ENCODE results near the gene CCDC177. TPM values are rescaled to one million over a fixed set of nuclear protein-coding genes. Genes with fewer than 3 reads are reported as not detected.

Gene CCDC177
- total RNA-seq, 1 experiment from 2014 or later: 0.09 TPM

- H3K9me3 ChIP-seq (ENCODE audit: low read depth, low read length, poor library complexity, severe bottlenecking): no peaks in the 10 kb centered on the region
- no peak for DNase-seq (ENCODE audit: low spot score)
- no peaks in the 10 kb centered on the region for H3K36me3 ChIP-seq (ENCODE audit: insufficient read depth, low read length, poor library complexity, severe bottlenecking)
- no peak overlapping the region for H3K4me3 ChIP-seq (ENCODE audit: low read depth, low read length, poor library complexity, severe bottlenecking)
- ChIA-PET CTCF (no interaction called here), POLR2A (ENCODE audit: low non-redundant PET) (no interaction called here)
- H3K4me1 ChIP-seq (ENCODE audit: insufficient read depth, low read length, poor library complexity, severe bottlenecking): peaks cover 4% of the 10 kb centered on the region
- no TSS peak for BruUV-seq (replicated peaks)
- peaks cover 2% of the 10 kb centered on the region for H3K27me3 ChIP-seq (replicated peaks; ENCODE audit: insufficient read depth, low read depth, low read length, poor library complexity)
- TF ChIP-seq EZH2 (IDR thresholded peaks at IDR 0.05; ENCODE audit: borderline replicate concordance, low read depth, low read length, poor library complexity, severe bottlenecking) (no peak), CTCF (conservative IDR thresholded peaks at IDR 0.05; ENCODE audit: low read depth, low read length) (no peak)
- intact Hi-C loops (cut with micrococcal nuclease; ENCODE audit: unreplicated experiment): no loop called here
- H3K27ac ChIP-seq (ENCODE audit: low read depth, low read length, poor library complexity, severe bottlenecking): no peak overlapping the region
Observed at GRCh38 chr14:69551511-69551910, 23.2 kb downstream of the CCDC177 start.

DNA sequence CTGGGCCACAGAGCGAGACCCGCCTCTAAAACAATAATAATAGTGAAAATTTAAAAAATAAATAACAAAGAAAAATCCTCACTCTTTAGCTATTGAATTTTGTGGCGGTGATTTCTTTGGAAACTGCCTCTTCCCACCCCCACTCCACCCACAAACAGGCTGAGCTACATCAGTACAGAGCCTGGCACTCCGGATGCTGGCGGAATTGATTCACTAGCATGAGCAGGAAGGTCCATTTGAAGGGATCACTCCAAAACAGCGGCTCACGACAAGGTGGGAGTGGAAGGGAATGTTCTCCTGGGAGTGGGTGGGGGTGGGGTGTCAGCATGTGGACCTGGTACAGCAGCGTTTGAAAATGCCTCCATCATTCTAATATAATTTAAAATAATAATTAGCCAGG, 26.1 kb downstream of the CCDC177 start:
- intact Hi-C loops (cut with micrococcal nuclease; ENCODE audit: unreplicated experiment): no loop called here
- Histone ChIP-seq H3K4me3 (ENCODE audit: low read depth, low read length, poor library complexity, severe bottlenecking) (peak overlapping the region; percentile 30), H3K27me3 (replicated peaks; ENCODE audit: insufficient read depth, low read depth, low read length, poor library complexity) (peaks cover 10% of the 10 kb centered on the region), H3K4me1 (ENCODE audit: insufficient read depth, low read length, poor library complexity, severe bottlenecking) (peaks cover 4% of the 10 kb centered on the region), H3K27ac (ENCODE audit: low read depth, low read length, poor library complexity, severe bottlenecking) (no peak overlapping the region), H3K36me3 (ENCODE audit: insufficient read depth, low read length, poor library complexity, severe bottlenecking) (no peaks in the 10 kb centered on the region), H3K9me3 (ENCODE audit: low read depth, low read length, poor library complexity, severe bottlenecking) (no peaks in the 10 kb centered on the region)
- ChIA-PET CTCF (interaction anchor here (0.9 to 1.6 kb wide), 4 partner anchors 13 to 36 kb away, joined by 3 to 17 read pairs (median 4); partner anchors contain the start of gene CCDC177), POLR2A (ENCODE audit: low non-redundant PET) (interaction anchor here (0.7 kb wide), 1 partner anchor 171 kb away, joined by 4 read pairs; no protein-coding TSS in a partner anchor)
- TF ChIP-seq EZH2 (IDR thresholded peaks at IDR 0.05; ENCODE audit: borderline replicate concordance, low read depth, low read length, poor library complexity, severe bottlenecking): no peak
- no peak for TF ChIP-seq CTCF (conservative IDR thresholded peaks at IDR 0.05; ENCODE audit: low read depth, low read length)
- DNase-seq (ENCODE audit: low spot score): no peak
- no TSS peak for BruUV-seq (replicated peaks)

DNA sequence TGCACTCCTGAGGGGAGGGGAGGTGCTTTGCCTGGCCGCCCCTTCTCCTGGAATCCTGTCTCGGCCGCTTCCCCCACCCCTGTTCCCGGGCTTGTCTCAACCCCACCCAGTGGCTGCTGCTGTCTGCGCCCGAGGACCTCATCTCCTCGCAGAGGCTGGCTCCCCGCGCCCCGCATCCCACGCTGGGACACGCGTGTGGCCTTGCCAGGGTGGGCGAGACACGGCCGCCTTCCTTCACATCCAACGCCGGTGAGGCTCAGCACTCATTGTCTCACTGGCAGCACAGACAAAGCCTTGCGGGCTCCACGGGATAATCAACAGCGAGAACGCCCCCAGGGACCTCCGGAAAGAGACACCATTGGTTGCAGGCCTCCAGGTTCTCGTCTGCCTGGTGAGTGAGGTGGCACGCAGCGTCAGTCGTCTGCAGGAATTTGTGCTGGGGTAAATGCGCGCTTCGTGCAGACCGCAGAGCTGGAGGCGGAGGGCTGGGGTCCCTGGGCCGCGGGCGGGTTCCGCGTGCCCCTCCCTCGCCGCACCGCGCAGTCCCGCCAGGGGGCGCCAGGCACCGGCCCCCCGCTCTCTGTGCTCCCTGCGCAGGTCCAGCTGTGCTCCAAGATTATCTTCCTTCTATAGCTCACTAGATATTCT, 26.8 kb downstream of the CCDC177 start:
- Histone ChIP-seq H3K9me3 (ENCODE audit: low read depth, low read length, poor library complexity, severe bottlenecking) (no peaks in the 10 kb centered on the region), H3K27me3 (replicated peaks; ENCODE audit: insufficient read depth, low read depth, low read length, poor library complexity) (peaks cover 10% of the 10 kb centered on the region), H3K4me3 (ENCODE audit: low read depth, low read length, poor library complexity, severe bottlenecking) (peak overlapping the region; percentile 30), H3K36me3 (ENCODE audit: insufficient read depth, low read length, poor library complexity, severe bottlenecking) (no peaks in the 10 kb centered on the region), H3K4me1 (ENCODE audit: insufficient read depth, low read length, poor library complexity, severe bottlenecking) (peaks cover 4% of the 10 kb centered on the region), H3K27ac (ENCODE audit: low read depth, low read length, poor library complexity, severe bottlenecking) (no peak overlapping the region)
- intact Hi-C loops (cut with micrococcal nuclease; ENCODE audit: unreplicated experiment): no loop called here
- ChIA-PET CTCF (interaction anchor here (0.9 to 1.6 kb wide), 4 partner anchors 12 to 37 kb away, joined by 3 to 17 read pairs (median 4); partner anchors contain the start of gene CCDC177), POLR2A (ENCODE audit: low non-redundant PET) (interaction anchor here (0.7 kb wide), 1 partner anchor 172 kb away, joined by 4 read pairs; no protein-coding TSS in a partner anchor)
- no TSS peak for BruUV-seq (replicated peaks)
- peak; percentile 68 for DNase-seq (ENCODE audit: low spot score)
- TF ChIP-seq CTCF (conservative IDR thresholded peaks at IDR 0.05; ENCODE audit: low read depth, low read length): peak; percentile 74
- no peak for TF ChIP-seq EZH2 (IDR thresholded peaks at IDR 0.05; ENCODE audit: borderline replicate concordance, low read depth, low read length, poor library complexity, severe bottlenecking)
